AG09309 (cell line): ENCODE data around the gene KCNG3.

Experiments used
- DNase-seq: peaks from one replicate; pipeline ENCODE4 v3.0.0-alpha.2; 2010; ENCODE audit warnings: low read depth
- H3K4me3 ChIP-seq: 2 replicates; pipeline ENCODE4 v1.5.1; 2011; ENCODE audit warnings: mild to moderate bottlenecking, low read depth, low read length, moderate library complexity; ENCODE audit not compliant: control insufficient read depth
- CTCF ChIP-seq: IDR thresholded peaks from 2 replicates; pipeline ENCODE4 v1.5.1; 2011; ENCODE audit warnings: mild to moderate bottlenecking, low read depth, low read length, inconsistent platforms; ENCODE audit not compliant: insufficient read depth, control insufficient read depth; ENCODE audit errors: missing control alignments

The KCNG3 gene

GRCh38 chr2:42449163-42450087 lies 44.4 kb downstream of the KCNG3 start:
- DNase-seq: no peak
- TF ChIP-seq CTCF: no peak
- H3K4me3 ChIP-seq: no peak overlapping the region

GRCh38 chr2:42448163-42448562 lies 45.6 kb downstream of the KCNG3 start:
- no peak for DNase-seq
- TF ChIP-seq CTCF: no peak
- H3K4me3 ChIP-seq: no peak overlapping the region

GRCh38 chr2:42446503-42447271 lies 47.1 kb downstream of the KCNG3 start:
- TF ChIP-seq CTCF: no peak
- no peak overlapping the region for H3K4me3 ChIP-seq
- no peak for DNase-seq

- H3K4me3 ChIP-seq: no peak overlapping the region
- TF ChIP-seq CTCF: no peak
- no peak for DNase-seq
Observed at GRCh38 chr2:42443718-42444399, 49.9 kb downstream of the KCNG3 start.

GRCh38 chr2:42442774-42443173 lies 51.0 kb downstream of the KCNG3 start:
- no peak for DNase-seq
- TF ChIP-seq CTCF: no peak
- H3K4me3 ChIP-seq: no peak overlapping the region

GRCh38 chr2:42438685-42439084 lies 55.1 kb downstream of the KCNG3 start:
- H3K4me3 ChIP-seq: no peak overlapping the region
- no peak for TF ChIP-seq CTCF
- DNase-seq: no peak
